COLO829 (cell line): Measurements from ENCODE around the gene RNF150.
A peak's percentile ranks its signal among the peaks of the same experiment; 100 is the strongest.

Experiments
- DNase-seq: peaks from one replicate; pipeline ENCODE4 v3.0.0; 2012; ENCODE audit warnings: low spot score

RNF150 gene

GRCh38 chr4:140924761-140925392, 208.4 kb downstream of the RNF150 start:
- no peak for DNase-seq

- DNase-seq: no peak
These were observed 226.0 kb downstream of the RNF150 start for GRCh38 chr4:140906993-140907962.

- DNase-seq: no peak
These were observed 228.4 kb downstream of the RNF150 start for GRCh38 chr4:140904904-140905303.

- DNase-seq: no peak
These were observed 229.5 kb downstream of the RNF150 start for GRCh38 chr4:140903522-140904475.

- no peak for DNase-seq
These were observed 231.4 kb downstream of the RNF150 start for GRCh38 chr4:140901736-140902336.

- no peak for DNase-seq
These were observed 239.3 kb downstream of the RNF150 start for GRCh38 chr4:140893939-140894338.

- no peak for DNase-seq
These were observed 245.2 kb downstream of the RNF150 start for GRCh38 chr4:140888054-140888453.

GRCh38 chr4:140887467-140887866, 245.8 kb downstream of the RNF150 start:
- DNase-seq: no peak

GRCh38 chr4:140884431-140885058, 248.7 kb downstream of the RNF150 start:
- DNase-seq: peak; percentile 73

- DNase-seq: no peak
These were observed 255.5 kb downstream of the RNF150 start for GRCh38 chr4:140877781-140878180.

GRCh38 chr4:140876615-140877364, 256.5 kb downstream of the RNF150 start:
- no peak for DNase-seq

- peak; percentile 77 for DNase-seq
These were observed 257.4 kb downstream of the RNF150 start for GRCh38 chr4:140875746-140876452.

- no peak for DNase-seq
These were observed 259.2 kb downstream of the RNF150 start for GRCh38 chr4:140874056-140874455.

GRCh38 chr4:140871368-140871767, 261.9 kb downstream of the RNF150 start:
- DNase-seq: no peak

GRCh38 chr4:140870427-140870826, 262.8 kb downstream of the RNF150 start:
- no peak for DNase-seq

- no peak for DNase-seq
These were observed 263.8 kb downstream of the RNF150 start for GRCh38 chr4:140869446-140869845.

- DNase-seq: no peak
These were observed 265.9 kb downstream of the RNF150 start for GRCh38 chr4:140867356-140867755.

- DNase-seq: no peak
These were observed 266.7 kb downstream of the RNF150 start for GRCh38 chr4:140866492-140867005.
